WTC11 (cell line): ENCODE results near the gene NELFCD.

Source experiments
- ELF4 ChIP-seq: sonication (generic); formaldehyde crosslinking; IDR thresholded peaks from 2 replicates; pipeline ENCODE4 v1.8.1; 2022; ENCODE audit warnings: low read depth, mild to moderate bottlenecking, moderate library complexity, missing genetic modification reagents
- ESRRA ChIP-seq: sonication (generic); formaldehyde crosslinking; IDR thresholded peaks from 2 replicates; pipeline ENCODE4 v1.8.1; 2022; ENCODE audit warnings: mild to moderate bottlenecking, missing genetic modification reagents, borderline replicate concordance
- FOXK1 ChIP-seq: sonication (generic); formaldehyde crosslinking; IDR thresholded peaks from 2 replicates; pipeline ENCODE4 v1.8.0; 2022; ENCODE audit warnings: mild to moderate bottlenecking, moderate library complexity, missing genetic modification reagents
- NFE2L1 ChIP-seq: sonication (generic); formaldehyde crosslinking; IDR thresholded peaks from 2 replicates; pipeline ENCODE4 v1.8.1; 2023; ENCODE audit warnings: missing genetic modification reagents
- NR2C2 ChIP-seq: sonication (generic); formaldehyde crosslinking; IDR thresholded peaks from 2 replicates; pipeline ENCODE4 v1.8.0; 2022; ENCODE audit warnings: mild to moderate bottlenecking, missing genetic modification reagents
- RELA ChIP-seq: sonication (generic); formaldehyde crosslinking; IDR thresholded peaks from 2 replicates; pipeline ENCODE4 v1.8.1; 2022; ENCODE audit warnings: missing genetic modification reagents, mild to moderate bottlenecking, borderline replicate concordance
- SP1 ChIP-seq: sonication (generic); formaldehyde crosslinking; conservative IDR thresholded peaks from 2 replicates; pipeline ENCODE4 v1.8.1; 2022; ENCODE audit warnings: missing genetic modification reagents
- TEAD4 ChIP-seq: sonication (generic); formaldehyde crosslinking; IDR thresholded peaks from 2 replicates; pipeline ENCODE4 v1.8.0; 2022; ENCODE audit warnings: mild to moderate bottlenecking, missing genetic modification reagents
- ZNF232 ChIP-seq: sonication (generic); formaldehyde crosslinking; IDR thresholded peaks from 2 replicates; pipeline ENCODE4 v1.8.0; 2022; ENCODE audit warnings: mild to moderate bottlenecking, missing genetic modification reagents
- ZNF423 ChIP-seq: fragments of 250-450 bp; sonication (Bioruptor Pico); IDR thresholded peaks from 2 replicates; pipeline ENCODE4 v2.1.2; 2022; ENCODE audit warnings: mild to moderate bottlenecking, moderate library complexity
- TF ChIP-seq, protein P1 (sequence below): fragments of 200-600 bp; IDR thresholded peaks from 2 replicates; pipeline ENCODE4 v1.8.0; 2022; ENCODE audit warnings: antibody characterized with exemption
- TF ChIP-seq, protein P2 (sequence below): sonication (generic); formaldehyde crosslinking; IDR thresholded peaks from 2 replicates; pipeline ENCODE4 v1.8.1; 2023; ENCODE audit warnings: mild to moderate bottlenecking, missing genetic modification reagents, moderate library complexity
- TF ChIP-seq, protein P3 (sequence below): sonication (generic); formaldehyde crosslinking; IDR thresholded peaks from 2 replicates; pipeline ENCODE4 v1.8.1; 2022; ENCODE audit warnings: low read depth, missing genetic modification reagents, borderline replicate concordance

DNA sequence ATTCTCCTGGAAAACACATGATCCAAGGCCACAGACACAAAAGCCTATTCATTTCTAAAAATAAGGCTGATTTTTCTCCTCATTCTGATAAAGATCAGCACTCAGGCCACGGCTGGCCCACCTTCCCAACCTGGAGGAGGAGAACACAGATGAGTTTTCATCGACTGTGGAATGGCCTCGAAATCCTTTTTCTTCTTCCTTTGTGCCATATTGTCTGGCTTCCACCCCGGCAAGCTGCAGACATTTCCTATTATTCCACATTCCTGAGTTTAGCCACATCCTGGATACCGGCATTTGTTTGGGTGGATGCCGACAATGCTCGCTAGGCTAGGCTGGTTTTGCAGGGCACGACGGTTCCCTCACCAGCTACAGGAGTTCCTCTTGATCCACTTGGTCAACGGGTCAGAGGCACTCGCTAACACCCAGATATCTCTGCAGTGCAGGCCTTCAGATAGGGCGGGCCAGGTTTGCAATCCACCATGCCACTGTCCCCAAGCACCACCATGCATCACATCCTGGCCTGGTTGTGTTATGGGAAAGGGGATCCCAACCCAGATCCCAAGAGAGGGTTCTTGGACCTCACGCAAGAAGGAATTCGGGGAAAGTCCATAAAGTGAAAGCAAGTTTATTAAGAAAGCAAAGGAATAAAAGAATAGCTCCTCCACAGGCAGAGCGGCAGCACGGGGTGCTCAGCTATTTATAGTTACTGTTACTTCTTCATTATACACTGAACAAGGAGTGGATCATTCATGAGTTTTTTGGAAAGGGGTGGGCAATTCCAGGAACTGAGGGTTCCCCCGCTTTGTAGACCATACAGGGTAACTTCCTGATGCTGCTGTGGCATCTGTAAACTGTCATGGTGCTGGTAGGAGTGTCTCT lies 30.2 kb downstream of the NELFCD start:
- TF ChIP-seq, protein P1, sequence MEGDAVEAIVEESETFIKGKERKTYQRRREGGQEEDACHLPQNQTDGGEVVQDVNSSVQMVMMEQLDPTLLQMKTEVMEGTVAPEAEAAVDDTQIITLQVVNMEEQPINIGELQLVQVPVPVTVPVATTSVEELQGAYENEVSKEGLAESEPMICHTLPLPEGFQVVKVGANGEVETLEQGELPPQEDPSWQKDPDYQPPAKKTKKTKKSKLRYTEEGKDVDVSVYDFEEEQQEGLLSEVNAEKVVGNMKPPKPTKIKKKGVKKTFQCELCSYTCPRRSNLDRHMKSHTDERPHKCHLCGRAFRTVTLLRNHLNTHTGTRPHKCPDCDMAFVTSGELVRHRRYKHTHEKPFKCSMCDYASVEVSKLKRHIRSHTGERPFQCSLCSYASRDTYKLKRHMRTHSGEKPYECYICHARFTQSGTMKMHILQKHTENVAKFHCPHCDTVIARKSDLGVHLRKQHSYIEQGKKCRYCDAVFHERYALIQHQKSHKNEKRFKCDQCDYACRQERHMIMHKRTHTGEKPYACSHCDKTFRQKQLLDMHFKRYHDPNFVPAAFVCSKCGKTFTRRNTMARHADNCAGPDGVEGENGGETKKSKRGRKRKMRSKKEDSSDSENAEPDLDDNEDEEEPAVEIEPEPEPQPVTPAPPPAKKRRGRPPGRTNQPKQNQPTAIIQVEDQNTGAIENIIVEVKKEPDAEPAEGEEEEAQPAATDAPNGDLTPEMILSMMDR = no peak
- no peak for TF ChIP-seq ESRRA (CRISPR knock-in tag)
- no peak for TF ChIP-seq NFE2L1 (CRISPR knock-in tag)
- TF ChIP-seq ZNF232 = no peak
- TF ChIP-seq, protein P2, sequence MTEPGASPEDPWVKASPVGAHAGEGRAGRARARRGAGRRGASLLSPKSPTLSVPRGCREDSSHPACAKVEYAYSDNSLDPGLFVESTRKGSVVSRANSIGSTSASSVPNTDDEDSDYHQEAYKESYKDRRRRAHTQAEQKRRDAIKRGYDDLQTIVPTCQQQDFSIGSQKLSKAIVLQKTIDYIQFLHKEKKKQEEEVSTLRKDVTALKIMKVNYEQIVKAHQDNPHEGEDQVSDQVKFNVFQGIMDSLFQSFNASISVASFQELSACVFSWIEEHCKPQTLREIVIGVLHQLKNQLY (CRISPR knock-in tag) = no peak
- no peak for TF ChIP-seq FOXK1
- no peak for TF ChIP-seq NR2C2 (CRISPR knock-in tag)
- TF ChIP-seq ZNF423 = no peak
- no peak for TF ChIP-seq RELA (CRISPR knock-in tag)
- no peak for TF ChIP-seq SP1 (CRISPR knock-in tag)
- TF ChIP-seq TEAD4 = no peak
- TF ChIP-seq, protein P3, sequence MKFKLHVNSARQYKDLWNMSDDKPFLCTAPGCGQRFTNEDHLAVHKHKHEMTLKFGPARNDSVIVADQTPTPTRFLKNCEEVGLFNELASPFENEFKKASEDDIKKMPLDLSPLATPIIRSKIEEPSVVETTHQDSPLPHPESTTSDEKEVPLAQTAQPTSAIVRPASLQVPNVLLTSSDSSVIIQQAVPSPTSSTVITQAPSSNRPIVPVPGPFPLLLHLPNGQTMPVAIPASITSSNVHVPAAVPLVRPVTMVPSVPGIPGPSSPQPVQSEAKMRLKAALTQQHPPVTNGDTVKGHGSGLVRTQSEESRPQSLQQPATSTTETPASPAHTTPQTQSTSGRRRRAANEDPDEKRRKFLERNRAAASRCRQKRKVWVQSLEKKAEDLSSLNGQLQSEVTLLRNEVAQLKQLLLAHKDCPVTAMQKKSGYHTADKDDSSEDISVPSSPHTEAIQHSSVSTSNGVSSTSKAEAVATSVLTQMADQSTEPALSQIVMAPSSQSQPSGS (CRISPR knock-in tag) = no peak
- TF ChIP-seq ELF4 (CRISPR knock-in tag) = no peak
